Right cardiac atrium (tissue), 5 donors: Measurements from ENCODE around the gene ZMYM4. TPM values are rescaled to one million over a fixed set of nuclear protein-coding genes. Genes with fewer than 3 reads are reported as not detected.

Experiments
- ATAC-seq, 2 donors: fragments of 200-7000 bp; cut with Tn5 transposase; one replicate each; pipeline versions ENCODE4 v1.8.0 to v1.9.1; 2020; ENCODE audit warnings: moderate library complexity in 2 of 2, mild to moderate bottlenecking in 1 of 2
- DNase-seq, 3 donors: peaks; one replicate each; pipeline ENCODE4 v3.0.0-alpha.2; 2020
- H3K27ac ChIP-seq: one replicate; pipeline ENCODE4 v1.5.1; 2013; ENCODE audit warnings: mild to moderate bottlenecking, low read length, control low read depth, moderate library complexity
- H3K27me3 ChIP-seq: one replicate; pipeline ENCODE4 v1.6.1; 2013; ENCODE audit not compliant: control insufficient read depth, insufficient read depth
- H3K4me1 ChIP-seq: one replicate; pipeline ENCODE4 v1.6.1; 2013; ENCODE audit warnings: low read length; ENCODE audit not compliant: control insufficient read depth, insufficient read depth
- H3K4me3 ChIP-seq: one replicate; pipeline ENCODE4 v1.5.1; 2013; ENCODE audit warnings: low read length, control low read depth
- H3K9me3 ChIP-seq: one replicate; pipeline ENCODE4 v1.6.1; 2013; ENCODE audit warnings: low read length; ENCODE audit not compliant: control insufficient read depth
- WGBS: extraction: QIAGEN DNeasy Blood & Tissue Kit; methylation state at CpG from one replicate; pipeline ENCODE4 v1.1.7; 2013; 5-methylcytosine and 5-hydroxymethylcytosine counted together
- intact Hi-C, 4 donors: fragments of 100-400 bp; cut with DNase I; formaldehyde crosslinking; loops; one replicate each; pipeline versions ENCODE4 v1.11.0 to v1.14.0; 2022 to 2023
- polyA plus RNA-seq: library from polyadenylated mRNA; stranded (reverse); fragments of 200-250 nt; gene quantifications from one replicate; pipeline ENCODE4 v1.2.3, GENCODE V29; 2013
- total RNA-seq, 4 donors: library from RNA; stranded (reverse); fragmentation: NEBNext Ultra II Directional; extraction: Animal tissue kit (Norgen Biotek cat#: 25700); gene quantifications; one replicate each; pipeline ENCODE4 v1.2.1, GENCODE V29; 2021
- donor health status: healthy with polysubstance abuse.
- donor health status: DM: no; HTN: yes; CAD: no.
- donor health status: DM: no; HTN: no; CAD: no.
- donor health status: DM: no; HTN: yes; CAD: no; lungs with severe emphysema.
- donor health status: DM: yes; HTN: yes; CAD: no.

Gene ZMYM4
- total and polyA plus RNA-seq, 5 donors, result 7.4 to 42.9 (median 35.7) TPM

- 98% methylated on average over 1 of the region's 1 CpG for WGBS
- no peaks in the 10 kb centered on the region for H3K27me3 ChIP-seq
- DNase-seq (no peak), ATAC-seq (no peak)
- no peaks in the 10 kb centered on the region for H3K9me3 ChIP-seq
- H3K27ac ChIP-seq, result no peak overlapping the region
- no peaks in the 10 kb centered on the region for H3K4me1 ChIP-seq
- H3K4me3 ChIP-seq, result no peak overlapping the region
- intact Hi-C loops, result no loop called here
Measured at GRCh38 chr1:35439626-35440025, 171.1 kb downstream of the ZMYM4 start.

- DNase-seq, result no peak
- no peak for ATAC-seq
- H3K4me1 ChIP-seq, result no peaks in the 10 kb centered on the region
- H3K4me3 ChIP-seq, result no peak overlapping the region
- no peaks in the 10 kb centered on the region for H3K27me3 ChIP-seq
- intact Hi-C loops, result no loop called here
- no peak overlapping the region for H3K27ac ChIP-seq
- H3K9me3 ChIP-seq, result no peaks in the 10 kb centered on the region
- WGBS, result 90% methylated on average over 8 of the region's 8 CpGs
Measured at GRCh38 chr1:35441926-35442579, 173.5 kb downstream of the ZMYM4 start.

- Histone ChIP-seq H3K9me3 (no peaks in the 10 kb centered on the region), H3K4me1 (no peaks in the 10 kb centered on the region), H3K27ac (no peak overlapping the region), H3K4me3 (no peak overlapping the region), H3K27me3 (no peaks in the 10 kb centered on the region)
- WGBS, result 69% methylated on average over 4 of the region's 4 CpGs
- intact Hi-C loops, result no loop called here
- ATAC-seq, result no peak
- DNase-seq, result peak in 1 of 3 donors; percentile 56
Measured at GRCh38 chr1:35442734-35443133, 174.2 kb downstream of the ZMYM4 start.

- H3K9me3 ChIP-seq, result no peaks in the 10 kb centered on the region
- intact Hi-C loops, result no loop called here
- no peak overlapping the region for H3K4me3 ChIP-seq
- ATAC-seq (no peak), DNase-seq (no peak)
- 76% methylated on average over 5 of the region's 5 CpGs for WGBS
- H3K4me1 ChIP-seq, result peaks cover 2% of the 10 kb centered on the region
- H3K27ac ChIP-seq, result no peak overlapping the region
- H3K27me3 ChIP-seq, result no peaks in the 10 kb centered on the region
Measured at GRCh38 chr1:35443768-35444518, 175.4 kb downstream of the ZMYM4 start.

GRCh38 chr1:35444519-35444774 lies 175.9 kb downstream of the ZMYM4 start:
- ATAC-seq, result no peak
- Histone ChIP-seq H3K27me3 (no peaks in the 10 kb centered on the region), H3K4me1 (peaks cover 2% of the 10 kb centered on the region), H3K9me3 (no peaks in the 10 kb centered on the region), H3K27ac (no peak overlapping the region), H3K4me3 (no peak overlapping the region)
- no peak for DNase-seq
- intact Hi-C loops, result no loop called here

GRCh38 chr1:35447278-35447677 lies 178.8 kb downstream of the ZMYM4 start:
- no peaks in the 10 kb centered on the region for H3K27me3 ChIP-seq

GRCh38 chr1:35448344-35448801 lies 179.9 kb downstream of the ZMYM4 start:
- no peaks in the 10 kb centered on the region for H3K9me3 ChIP-seq
- ATAC-seq, result peak; percentile 30 to 40
- no peaks in the 10 kb centered on the region for H3K27me3 ChIP-seq
- intact Hi-C loops, result no loop called here
- 52% methylated on average over 3 of the region's 3 CpGs for WGBS
- H3K27ac ChIP-seq, result no peak overlapping the region
- peaks cover 10% of the 10 kb centered on the region for H3K4me1 ChIP-seq
- no peak overlapping the region for H3K4me3 ChIP-seq
- peak in 2 of 3 donors; percentile 36 to 41 for DNase-seq

More at GRCh38 chr1:35447278-35447677, 178.8 kb downstream of the ZMYM4 start:
- H3K4me3 ChIP-seq, result no peak overlapping the region
- intact Hi-C loops, result no loop called here
- H3K9me3 ChIP-seq, result no peaks in the 10 kb centered on the region
- DNase-seq (no peak), ATAC-seq (no peak)
- peaks cover 10% of the 10 kb centered on the region for H3K4me1 ChIP-seq
- H3K27ac ChIP-seq, result no peak overlapping the region

GRCh38 chr1:35449334-35450008 lies 181.0 kb downstream of the ZMYM4 start:
- WGBS, result 87% methylated on average over 7 of the region's 7 CpGs

GRCh38 chr1:35451125-35451528 lies 182.6 kb downstream of the ZMYM4 start:
- peaks cover 10% of the 10 kb centered on the region for H3K4me1 ChIP-seq
- DNase-seq (peak; percentile 84 to 95 (median 92)), ATAC-seq (peak; percentile 85 to 89)
- 3% methylated on average over 3 of the region's 3 CpGs for whole genome bisulfite sequencing
- intact Hi-C loops, result loop anchor here (2.0 to 10.0 kb wide), 6 partner anchors 91 to 276 kb away; no protein-coding TSS in a partner anchor
- H3K4me3 ChIP-seq, result no peak overlapping the region
- no peak overlapping the region for H3K27ac ChIP-seq
- H3K9me3 ChIP-seq, result no peaks in the 10 kb centered on the region
- no peaks in the 10 kb centered on the region for H3K27me3 ChIP-seq

More at GRCh38 chr1:35449334-35450008, 181.0 kb downstream of the ZMYM4 start:
- no peaks in the 10 kb centered on the region for H3K9me3 ChIP-seq
- intact Hi-C loops, result loop anchor here (2.0 to 10.0 kb wide), 6 partner anchors 93 to 278 kb away; no protein-coding TSS in a partner anchor
- no peak overlapping the region for H3K4me3 ChIP-seq
- DNase-seq, result no peak
- peaks cover 10% of the 10 kb centered on the region for H3K4me1 ChIP-seq
- no peak for ATAC-seq
- no peaks in the 10 kb centered on the region for H3K27me3 ChIP-seq
- H3K27ac ChIP-seq, result no peak overlapping the region

GRCh38 chr1:35452106-35452774 lies 183.7 kb downstream of the ZMYM4 start:
- WGBS, result 4% methylated on average over 1 of the region's 1 CpG
- H3K27ac ChIP-seq, result peak overlapping the region; percentile 47

More at GRCh38 chr1:35452106-35452774, 183.7 kb downstream of the ZMYM4 start:
- Histone ChIP-seq H3K27me3 (no peaks in the 10 kb centered on the region), H3K4me1 (peaks cover 10% of the 10 kb centered on the region), H3K9me3 (no peaks in the 10 kb centered on the region), H3K4me3 (no peak overlapping the region)
- ATAC-seq (peak; percentile 64 to 73), DNase-seq (peak; percentile 57 to 82 (median 80))
- intact Hi-C loops, result loop anchor here (5.0 to 10.0 kb wide), 5 partner anchors 90 to 275 kb away; no protein-coding TSS in a partner anchor
